Esophagus squamous epithelium (tissue), 4 donors: ENCODE results near the gene GALNT10.

Experiments
- CTCF ChIP-seq, 6 experiments: fragments of 450-650 bp in 4 of 6; fragments of 200-600 bp in 2 of 6; sonication (generic) in 2 of 6; IDR thresholded peaks; one replicate each; pipeline ENCODE4 v1.5.1; 2016 to 2019; ENCODE audit warnings: antibody characterized with exemption in 6 of 6, mild to moderate bottlenecking in 4 of 6, moderate library complexity in 4 of 6
- POLR2A ChIP-seq, 4 donors: fragments of 450-650 bp; IDR thresholded peaks; one replicate each; pipeline ENCODE4 v1.6.1; 2017; ENCODE audit warnings: antibody characterized with exemption in 4 of 4, mild to moderate bottlenecking in 4 of 4, moderate library complexity in 3 of 4

- TF ChIP-seq CTCF (IDR thresholded peaks at IDR 0.05) (no peak), POLR2A (IDR thresholded peaks at IDR 0.05) (no peak)
Observed at GRCh38 chr5:154447089-154447725, 256.7 kb downstream of the GALNT10 start.
